ENCODE results near the gene SMOC2. TPM values are rescaled to one million over a fixed set of nuclear protein-coding genes. Genes with fewer than 3 reads are reported as not detected.

SMOC2 gene
- polyA plus RNA-seq, 1 donor (not counting 4 experiments of a cell fraction or from before 2014, with no cell fraction given), result 1.1 TPM

DNA sequence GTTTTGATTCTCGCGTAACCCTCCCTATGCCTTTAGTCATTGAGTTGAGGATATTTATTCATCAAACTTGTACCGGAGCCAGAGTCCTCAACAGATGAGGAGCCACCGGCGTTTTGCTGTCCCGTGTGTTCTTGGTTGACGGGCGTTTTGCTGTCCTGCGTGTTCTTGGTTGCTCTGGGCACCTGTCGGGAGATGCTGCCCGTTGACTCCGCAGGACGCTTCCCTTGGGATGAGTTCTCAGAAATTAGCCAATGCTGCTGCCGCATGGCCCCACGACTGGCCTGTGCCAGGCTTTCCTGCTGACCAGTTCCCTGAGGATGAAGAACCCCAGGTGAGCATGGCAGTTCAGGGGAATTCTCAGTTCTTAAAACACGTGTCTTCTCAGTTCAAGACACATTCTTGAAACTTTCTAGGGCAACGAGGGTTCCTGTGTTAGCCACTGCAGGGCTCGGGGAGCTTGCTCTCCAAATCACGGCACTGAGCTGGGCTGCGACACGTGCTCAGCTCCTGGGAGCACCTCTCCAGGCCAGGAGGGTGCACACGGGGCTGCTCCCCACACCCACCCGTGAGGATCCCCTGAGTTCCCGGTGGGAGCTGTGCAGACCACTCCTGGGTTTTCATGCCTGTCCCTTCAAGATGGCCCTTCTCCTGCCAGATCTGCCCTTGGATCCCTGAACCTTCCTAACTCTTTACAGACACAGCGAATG, 265.6 kb downstream of the SMOC2 start:
- dilution Hi-C loops (cut with MboI; ENCODE audit: extremely low pct_ligation_motif_present, low sequenced_read_pairs), result no loop called here
- FAIRE-seq, result no peak
- TF ChIP-seq, protein P1, sequence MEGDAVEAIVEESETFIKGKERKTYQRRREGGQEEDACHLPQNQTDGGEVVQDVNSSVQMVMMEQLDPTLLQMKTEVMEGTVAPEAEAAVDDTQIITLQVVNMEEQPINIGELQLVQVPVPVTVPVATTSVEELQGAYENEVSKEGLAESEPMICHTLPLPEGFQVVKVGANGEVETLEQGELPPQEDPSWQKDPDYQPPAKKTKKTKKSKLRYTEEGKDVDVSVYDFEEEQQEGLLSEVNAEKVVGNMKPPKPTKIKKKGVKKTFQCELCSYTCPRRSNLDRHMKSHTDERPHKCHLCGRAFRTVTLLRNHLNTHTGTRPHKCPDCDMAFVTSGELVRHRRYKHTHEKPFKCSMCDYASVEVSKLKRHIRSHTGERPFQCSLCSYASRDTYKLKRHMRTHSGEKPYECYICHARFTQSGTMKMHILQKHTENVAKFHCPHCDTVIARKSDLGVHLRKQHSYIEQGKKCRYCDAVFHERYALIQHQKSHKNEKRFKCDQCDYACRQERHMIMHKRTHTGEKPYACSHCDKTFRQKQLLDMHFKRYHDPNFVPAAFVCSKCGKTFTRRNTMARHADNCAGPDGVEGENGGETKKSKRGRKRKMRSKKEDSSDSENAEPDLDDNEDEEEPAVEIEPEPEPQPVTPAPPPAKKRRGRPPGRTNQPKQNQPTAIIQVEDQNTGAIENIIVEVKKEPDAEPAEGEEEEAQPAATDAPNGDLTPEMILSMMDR (optimal IDR thresholded peaks at IDR 0.05 in 1 of 3, IDR thresholded peaks at IDR 0.05 in 1 of 3, conservative IDR thresholded peaks at IDR 0.05 in 1 of 3; ENCODE audit: extremely low read depth in 1 of 3, insufficient read depth in 2 of 3, low read length in 3 of 3), result no peak
- TF ChIP-seq EZH2 (IDR thresholded peaks at IDR 0.05; ENCODE audit: low read length), result no peak
- Histone ChIP-seq H3K4me2 (ENCODE audit: control insufficient read depth, extremely low read depth, insufficient read depth, low read depth, low read length) (no peak overlapping the region), H3K9me3 (ENCODE audit: control insufficient read depth, low read depth, low read length) (no peaks in the 10 kb centered on the region), H3K36me3 (ENCODE audit: control insufficient read depth in 2 of 2, extremely low read depth in 1 of 2, insufficient read depth in 2 of 2, low read length in 2 of 2) (no peaks in the 10 kb centered on the region), H2AFZ (ENCODE audit: control insufficient read depth, low read length) (no peak overlapping the region), H3K4me3 (ENCODE audit: control insufficient read depth in 2 of 3, extremely low read depth in 1 of 3, insufficient read depth in 2 of 3, low read depth in 1 of 3, low read length in 3 of 3) (no peak overlapping the region), H3K27me3 (ENCODE audit: control insufficient read depth, extremely low read depth, insufficient read depth, low read length) (no peaks in the 10 kb centered on the region), H4K20me1 (ENCODE audit: control insufficient read depth, extremely low read depth, insufficient read depth, low read length) (no peaks in the 10 kb centered on the region), H3K9me1 (ENCODE audit: control insufficient read depth, extremely low read depth, insufficient read depth, low read length) (no peaks in the 10 kb centered on the region), H3K79me2 (ENCODE audit: control insufficient read depth, insufficient read depth, low read length) (no peaks in the 10 kb centered on the region), H3K27ac (ENCODE audit: control insufficient read depth, insufficient read depth, low read length) (no peak overlapping the region), H3K9ac (ENCODE audit: control insufficient read depth, extremely low read depth, insufficient read depth, low read length) (no peak overlapping the region), H3K4me1 (ENCODE audit: control insufficient read depth, extremely low read depth, insufficient read depth, low read length) (no peaks in the 10 kb centered on the region)
- no peak for DNase-seq (ENCODE audit: low read depth, low spot score)

DNA sequence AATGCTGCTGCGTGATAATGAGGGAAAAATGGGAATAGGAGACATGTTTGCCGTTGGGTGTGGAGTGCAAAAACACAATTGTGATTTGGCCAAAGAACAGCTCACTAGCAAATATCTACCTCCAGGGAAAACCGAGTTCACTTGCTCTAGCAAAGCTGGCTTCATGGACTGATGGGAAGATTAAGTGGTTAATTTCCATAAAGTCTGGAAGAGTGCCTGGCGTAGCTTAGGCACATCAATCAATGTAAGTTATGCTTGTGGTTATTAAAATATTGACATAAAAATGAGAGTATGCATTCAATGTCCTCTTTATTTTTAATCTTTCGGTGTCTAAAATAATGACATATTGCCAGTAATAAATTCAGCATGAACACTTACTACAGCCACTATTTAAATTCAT, 267.5 kb downstream of the SMOC2 start:
- no peaks in the 10 kb centered on the region for H3K27me3 ChIP-seq (ENCODE audit: control insufficient read depth, extremely low read depth, insufficient read depth, low read length)
- TF ChIP-seq EZH2 (IDR thresholded peaks at IDR 0.05; ENCODE audit: low read length), result no peak
- TF ChIP-seq, protein P1 (optimal IDR thresholded peaks at IDR 0.05 in 1 of 3, IDR thresholded peaks at IDR 0.05 in 1 of 3, conservative IDR thresholded peaks at IDR 0.05 in 1 of 3; ENCODE audit: extremely low read depth in 1 of 3, insufficient read depth in 2 of 3, low read length in 3 of 3), result no peak
- no peaks in the 10 kb centered on the region for H3K9me1 ChIP-seq (ENCODE audit: control insufficient read depth, extremely low read depth, insufficient read depth, low read length)
- no peaks in the 10 kb centered on the region for H3K4me1 ChIP-seq (ENCODE audit: control insufficient read depth, extremely low read depth, insufficient read depth, low read length)
- H3K27ac ChIP-seq (ENCODE audit: control insufficient read depth, insufficient read depth, low read length), result no peak overlapping the region
- H2AFZ ChIP-seq (ENCODE audit: control insufficient read depth, low read length), result no peak overlapping the region
- no peak overlapping the region for H3K4me3 ChIP-seq (ENCODE audit: control insufficient read depth in 2 of 3, extremely low read depth in 1 of 3, insufficient read depth in 2 of 3, low read depth in 1 of 3, low read length in 3 of 3)
- H3K9ac ChIP-seq (ENCODE audit: control insufficient read depth, extremely low read depth, insufficient read depth, low read length), result no peak overlapping the region
- DNase-seq (ENCODE audit: low read depth, low spot score) (no peak), FAIRE-seq (no peak)
- no peaks in the 10 kb centered on the region for H3K36me3 ChIP-seq (ENCODE audit: control insufficient read depth in 2 of 2, extremely low read depth in 1 of 2, insufficient read depth in 2 of 2, low read length in 2 of 2)
- dilution Hi-C loops (cut with MboI; ENCODE audit: extremely low pct_ligation_motif_present, low sequenced_read_pairs), result no loop called here
- no peaks in the 10 kb centered on the region for H4K20me1 ChIP-seq (ENCODE audit: control insufficient read depth, extremely low read depth, insufficient read depth, low read length)
- H3K4me2 ChIP-seq (ENCODE audit: control insufficient read depth, extremely low read depth, insufficient read depth, low read depth, low read length), result no peak overlapping the region
- H3K9me3 ChIP-seq (ENCODE audit: control insufficient read depth, low read depth, low read length), result no peaks in the 10 kb centered on the region
- H3K79me2 ChIP-seq (ENCODE audit: control insufficient read depth, insufficient read depth, low read length), result no peaks in the 10 kb centered on the region
